ENCODE measurements around the gene PTPRT. TPM values are rescaled to one million over a fixed set of nuclear protein-coding genes. Genes with fewer than 3 reads are reported as not detected.

Gene PTPRT
- total and polyA plus RNA-seq, 2 of the 13 experiments (the other 11 are each of a cell fraction or from before 2014, with no cell fraction given): under 0.01 to 0.09 TPM

DNA sequence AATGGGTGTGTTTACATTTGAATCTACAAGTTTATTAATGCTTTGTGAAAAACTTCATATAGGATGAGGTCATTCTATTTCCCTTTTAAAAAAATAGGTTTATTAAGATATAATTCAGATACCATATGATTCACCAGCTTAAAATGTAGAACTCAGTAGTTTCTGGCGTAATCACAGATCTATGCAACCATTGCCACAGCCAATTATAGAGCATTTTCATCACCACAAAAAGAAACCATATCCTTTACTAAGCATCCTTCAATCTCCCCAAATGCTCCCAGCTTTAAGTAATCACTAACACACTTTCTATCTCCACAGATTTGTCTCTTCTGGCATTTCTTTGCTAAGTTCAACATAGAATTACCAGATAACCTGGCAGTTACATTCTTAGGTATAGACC, 137.2 kb downstream of the PTPRT start:
- no peaks in the 10 kb centered on the region; a peak in 1 of 5 replicates for H3K27me3 ChIP-seq (ENCODE audit: control insufficient read depth in 1 of 2, insufficient read depth in 2 of 2, low read length in 2 of 2)
- no peak overlapping the region for H3K9ac ChIP-seq (ENCODE audit: insufficient read depth, low read depth, low read length)
- H3K9me3 ChIP-seq (ENCODE audit: low read length): no peaks in the 10 kb centered on the region
- BruUV-seq (replicated peaks): no TSS peak
- H3K36me3 ChIP-seq (replicated peaks in 1 of 2; ENCODE audit: control insufficient read depth in 1 of 2, insufficient read depth in 2 of 2, low read length in 2 of 2): no peaks in the 10 kb centered on the region
- no peaks in the 10 kb centered on the region for H3K4me1 ChIP-seq (ENCODE audit: insufficient read depth, low read length)
- no peaks in the 10 kb centered on the region for H3K79me2 ChIP-seq (ENCODE audit: insufficient read depth, low read length)
- ATAC-seq (no peak), DNase-seq (ENCODE audit: low spot score) (no peak), FAIRE-seq (no peak)
- WGBS (ENCODE audit: low lambda C conversion rate): 0% methylated on average over 1 of the region's 1 CpG
- intact Hi-C loops (cut with micrococcal nuclease; ENCODE audit: unreplicated experiment) (no loop called here), in situ Hi-C loops (cut with HindIII; ENCODE audit: extremely low pct_ligation_motif_present, low pct_unique_long_range_greater_than_20kb) (no loop called here)
- H2AFZ ChIP-seq (ENCODE audit: low read length): no peak overlapping the region
- H4K20me1 ChIP-seq (ENCODE audit: insufficient read depth, low read length): no peaks in the 10 kb centered on the region
- H3K27ac ChIP-seq (ENCODE audit: extremely low read length, insufficient read depth, low read length): no peak overlapping the region
- no peak overlapping the region for H3K4me2 ChIP-seq (ENCODE audit: low read depth, low read length)
- TF ChIP-seq ZNF317 (CRISPR knock-in tag; IDR thresholded peaks at IDR 0.05) (no peak), ATF7 (IDR thresholded peaks at IDR 0.05) (peak; percentile 82), ATF7 (CRISPR knock-in tag; IDR thresholded peaks at IDR 0.05) (no peak), ZNF143 (CRISPR knock-in tag; IDR thresholded peaks at IDR 0.05) (no peak), POLR2AphosphoS5 (IDR thresholded peaks at IDR 0.05; ENCODE audit: low read depth, low read length) (no peak), ZNF280D (CRISPR knock-in tag; IDR thresholded peaks at IDR 0.05) (no peak), EEA1 (CRISPR knock-in tag; IDR thresholded peaks at IDR 0.05; ENCODE audit: borderline replicate concordance) (no peak)
- TF ChIP-seq, protein P1, sequence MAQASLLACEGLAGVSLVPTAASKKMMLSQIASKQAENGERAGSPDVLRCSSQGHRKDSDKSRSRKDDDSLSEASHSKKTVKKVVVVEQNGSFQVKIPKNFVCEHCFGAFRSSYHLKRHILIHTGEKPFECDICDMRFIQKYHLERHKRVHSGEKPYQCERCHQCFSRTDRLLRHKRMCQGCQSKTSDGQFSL (CRISPR knock-in tag; IDR thresholded peaks at IDR 0.05): no peak
- no peak overlapping the region for H3K4me3 ChIP-seq (replicated peaks in 1 of 3; ENCODE audit: insufficient read depth in 1 of 3, low read depth in 2 of 3, low read length in 3 of 3)
- ChIA-PET POLR2A (no interaction called here), CTCF (ENCODE audit: low intra/inter-chr PET ratio, low total read pairs) (no interaction called here)
